K562 (cell line): ENCODE results near the gene AHSG.

ENCODE experiments used
- EHMT2 ChIP-seq: fragments of 450-650 bp; IDR thresholded peaks from 2 replicates; pipeline ENCODE4 v1.6.1; 2018; ENCODE audit warnings: antibody characterized with exemption
- GABPB1 ChIP-seq: sonication (generic); formaldehyde crosslinking; IDR thresholded peaks from 2 replicates; pipeline ENCODE4 v1.8.0; 2022; ENCODE audit warnings: mild to moderate bottlenecking, missing genetic modification reagents
- NR1H2 ChIP-seq: sonication (generic); formaldehyde crosslinking; IDR thresholded peaks from 2 replicates; pipeline ENCODE4 v1.4.0; 2020; ENCODE audit warnings: mild to moderate bottlenecking, missing genetic modification reagents
- NRF1 ChIP-seq, 2 experiments: fragments of 450-650 bp; IDR thresholded peaks in 1 of 2; conservative IDR thresholded peaks in 1 of 2; 2 replicates each; pipeline ENCODE4 v1.6.1; 2014; ENCODE audit warnings: mild to moderate bottlenecking in 2 of 2
- POLR2AphosphoS5 ChIP-seq: IDR thresholded peaks from 2 replicates; pipeline ENCODE4 v1.6.1; 2011; ENCODE audit warnings: mild to moderate bottlenecking, low read depth, low read length, moderate library complexity; ENCODE audit not compliant: control insufficient read depth, insufficient read depth
- RFX1 ChIP-seq: fragments of 450-650 bp; IDR thresholded peaks from 2 replicates; pipeline ENCODE4 v1.6.1; 2016; ENCODE audit warnings: mild to moderate bottlenecking, moderate library complexity
- SMC3 ChIP-seq: conservative IDR thresholded peaks from 2 replicates; pipeline ENCODE4 v1.6.1; 2011; ENCODE audit warnings: low read depth, low read length, improper control_type of control experiment; ENCODE audit not compliant: insufficient read depth
- TEAD4 ChIP-seq, 2 experiments: sonication (generic) in 1 of 2; formaldehyde crosslinking in 1 of 2; IDR thresholded peaks; 2 replicates each; pipeline versions ENCODE4 v1.6.1 to v1.8.0; 2012 to 2022; ENCODE audit warnings: borderline replicate concordance in 1 of 2, inconsistent platforms in 1 of 2, low read length in 1 of 2, mild to moderate bottlenecking in 1 of 2, missing genetic modification reagents in 1 of 2
- ZNF785 ChIP-seq: fragments of 250-450 bp; sonication (Bioruptor Pico); IDR thresholded peaks from 2 replicates; pipeline ENCODE4 v1.4.0; 2020; ENCODE audit warnings: mild to moderate bottlenecking
- TF ChIP-seq, protein P1 (sequence below): fragments of 450-650 bp; formaldehyde crosslinking; IDR thresholded peaks from 2 replicates; pipeline ENCODE4 v1.4.0; 2022; ENCODE audit warnings: missing genetic modification characterization
- TF ChIP-seq, protein P2 (sequence below), 3 experiments: IDR thresholded peaks in 2 of 3; conservative IDR thresholded peaks in 1 of 3; 2 replicates each; pipeline ENCODE4 v1.5.1; 2011 to 2012; ENCODE audit warnings: low read length in 3 of 3, mild to moderate bottlenecking in 3 of 3, control low read depth in 2 of 3, improper control_type of control experiment in 1 of 3, inconsistent platforms in 1 of 3, low read depth in 1 of 3, mixed read lengths in 1 of 3, moderate library complexity in 1 of 3; ENCODE audit not compliant: insufficient read depth in 2 of 3
- TF ChIP-seq, protein P3 (sequence below): sonication (generic); IDR thresholded peaks from 2 replicates; pipeline ENCODE4 v1.6.1; 2016

DNA sequence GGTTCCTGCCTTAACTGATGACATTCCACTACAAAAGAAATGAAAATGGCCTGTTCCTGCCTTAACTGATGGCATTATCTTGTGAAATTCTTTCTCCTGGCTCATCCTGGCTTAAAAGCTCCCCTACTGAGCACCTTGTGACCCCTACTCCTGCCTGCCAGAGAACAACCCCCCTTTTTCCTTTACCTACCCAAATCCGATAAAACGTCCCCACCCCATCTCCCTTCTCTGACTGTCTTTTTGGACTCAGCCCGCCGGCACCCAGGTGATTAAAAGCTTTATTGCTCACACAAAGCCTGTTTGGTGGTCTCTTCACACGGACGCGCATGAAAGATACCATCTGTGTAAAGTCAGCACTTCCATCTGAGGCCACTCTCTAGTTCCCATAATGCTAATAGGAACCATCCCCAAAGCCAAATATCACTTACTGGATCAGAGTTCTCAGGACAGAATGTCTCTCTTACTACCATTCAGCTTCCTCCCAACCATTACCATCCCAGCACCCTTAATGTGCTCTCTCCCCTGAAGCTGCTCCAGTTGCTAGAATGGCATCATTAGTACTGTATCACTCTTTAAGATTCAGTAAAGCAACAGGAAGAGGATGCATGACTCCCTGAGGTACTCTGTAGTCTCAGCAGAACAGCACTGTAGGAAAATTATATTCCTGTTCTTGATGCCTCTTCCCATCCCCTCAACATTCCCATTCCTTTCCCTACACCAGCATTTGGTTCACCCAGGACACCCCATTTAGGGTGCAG is 50.7 kb downstream of the AHSG start:
- TF ChIP-seq TEAD4 (IDR thresholded peaks at IDR 0.05; ENCODE audit: low read length) (no peak), TEAD4 (CRISPR knock-in tag; IDR thresholded peaks at IDR 0.05; ENCODE audit: borderline replicate concordance) (no peak), RFX1 (no peak), POLR2AphosphoS5 (no peak), ZNF785 (CRISPR knock-in tag) (no peak), SMC3 (no peak), EHMT2 (no peak), NR1H2 (CRISPR knock-in tag) (no peak), GABPB1 (CRISPR knock-in tag) (no peak), NRF1 (conservative IDR thresholded peaks at IDR 0.05 in 1 of 2, IDR thresholded peaks at IDR 0.05 in 1 of 2) (no peak)
- TF ChIP-seq, protein P1, sequence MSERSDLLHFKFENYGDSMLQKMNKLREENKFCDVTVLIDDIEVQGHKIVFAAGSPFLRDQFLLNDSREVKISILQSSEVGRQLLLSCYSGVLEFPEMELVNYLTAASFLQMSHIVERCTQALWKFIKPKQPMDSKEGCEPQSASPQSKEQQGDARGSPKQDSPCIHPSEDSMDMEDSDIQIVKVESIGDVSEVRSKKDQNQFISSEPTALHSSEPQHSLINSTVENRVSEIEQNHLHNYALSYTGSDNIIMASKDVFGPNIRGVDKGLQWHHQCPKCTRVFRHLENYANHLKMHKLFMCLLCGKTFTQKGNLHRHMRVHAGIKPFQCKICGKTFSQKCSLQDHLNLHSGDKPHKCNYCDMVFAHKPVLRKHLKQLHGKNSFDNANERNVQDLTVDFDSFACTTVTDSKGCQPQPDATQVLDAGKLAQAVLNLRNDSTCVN = no peak
- TF ChIP-seq, protein P2, sequence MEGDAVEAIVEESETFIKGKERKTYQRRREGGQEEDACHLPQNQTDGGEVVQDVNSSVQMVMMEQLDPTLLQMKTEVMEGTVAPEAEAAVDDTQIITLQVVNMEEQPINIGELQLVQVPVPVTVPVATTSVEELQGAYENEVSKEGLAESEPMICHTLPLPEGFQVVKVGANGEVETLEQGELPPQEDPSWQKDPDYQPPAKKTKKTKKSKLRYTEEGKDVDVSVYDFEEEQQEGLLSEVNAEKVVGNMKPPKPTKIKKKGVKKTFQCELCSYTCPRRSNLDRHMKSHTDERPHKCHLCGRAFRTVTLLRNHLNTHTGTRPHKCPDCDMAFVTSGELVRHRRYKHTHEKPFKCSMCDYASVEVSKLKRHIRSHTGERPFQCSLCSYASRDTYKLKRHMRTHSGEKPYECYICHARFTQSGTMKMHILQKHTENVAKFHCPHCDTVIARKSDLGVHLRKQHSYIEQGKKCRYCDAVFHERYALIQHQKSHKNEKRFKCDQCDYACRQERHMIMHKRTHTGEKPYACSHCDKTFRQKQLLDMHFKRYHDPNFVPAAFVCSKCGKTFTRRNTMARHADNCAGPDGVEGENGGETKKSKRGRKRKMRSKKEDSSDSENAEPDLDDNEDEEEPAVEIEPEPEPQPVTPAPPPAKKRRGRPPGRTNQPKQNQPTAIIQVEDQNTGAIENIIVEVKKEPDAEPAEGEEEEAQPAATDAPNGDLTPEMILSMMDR (IDR thresholded peaks at IDR 0.05 in 2 of 3, conservative IDR thresholded peaks at IDR 0.05 in 1 of 3; ENCODE audit: insufficient read depth in 2 of 3, low read depth in 1 of 3, low read length in 3 of 3) = no peak
- TF ChIP-seq, protein P3, sequence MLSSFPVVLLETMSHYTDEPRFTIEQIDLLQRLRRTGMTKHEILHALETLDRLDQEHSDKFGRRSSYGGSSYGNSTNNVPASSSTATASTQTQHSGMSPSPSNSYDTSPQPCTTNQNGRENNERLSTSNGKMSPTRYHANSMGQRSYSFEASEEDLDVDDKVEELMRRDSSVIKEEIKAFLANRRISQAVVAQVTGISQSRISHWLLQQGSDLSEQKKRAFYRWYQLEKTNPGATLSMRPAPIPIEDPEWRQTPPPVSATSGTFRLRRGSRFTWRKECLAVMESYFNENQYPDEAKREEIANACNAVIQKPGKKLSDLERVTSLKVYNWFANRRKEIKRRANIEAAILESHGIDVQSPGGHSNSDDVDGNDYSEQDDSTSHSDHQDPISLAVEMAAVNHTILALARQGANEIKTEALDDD = no peak
